Gastrocnemius medialis (tissue), 4 donors: ENCODE results near the gene ARIH1.
"Not testable (repeated sequence)": the region's sequence is repeated elsewhere in the genome, so short reads cannot be mapped to it uniquely, and the experiment has no call there.

ENCODE experiments used
- POLR2A ChIP-seq, 2 donors: fragments of 450-650 bp; IDR thresholded peaks; one replicate each; pipeline ENCODE4 v1.6.1; 2017; ENCODE audit warnings: antibody characterized with exemption in 2 of 2, mild to moderate bottlenecking in 2 of 2, moderate library complexity in 2 of 2
- TF ChIP-seq, protein P1 (sequence below), 5 experiments: fragments of 450-650 bp in 3 of 5; fragments of 200-600 bp in 2 of 5; sonication (generic) in 2 of 5; IDR thresholded peaks in 4 of 5; conservative IDR thresholded peaks in 1 of 5; 1 replicate in 4 of 5; 2 replicates in 1 of 5; pipeline ENCODE4 v1.5.1; 2016 to 2019; ENCODE audit warnings: antibody characterized with exemption in 5 of 5, mild to moderate bottlenecking in 3 of 5, moderate library complexity in 3 of 5

DNA sequence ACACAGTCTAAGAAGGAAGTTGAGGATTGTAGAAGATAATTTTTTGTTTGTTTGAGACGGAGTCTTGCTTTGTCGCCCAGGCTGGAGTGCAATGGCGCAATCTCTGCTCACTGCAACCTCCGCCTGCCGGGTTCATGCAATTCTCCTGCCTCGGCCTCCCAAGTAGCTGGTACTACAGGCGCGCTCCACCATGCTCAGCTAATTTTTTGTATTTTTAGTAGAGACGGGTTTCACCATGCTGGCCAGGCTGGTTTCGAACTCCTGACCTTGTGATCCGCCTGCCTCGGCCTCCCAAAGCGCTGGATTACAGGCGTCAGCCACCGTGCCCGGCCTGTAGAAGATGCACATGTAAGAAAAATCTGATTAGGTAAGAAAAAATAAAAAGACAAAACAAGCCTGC, 2.2 kb downstream of the ARIH1 start:
- TF ChIP-seq, protein P1, sequence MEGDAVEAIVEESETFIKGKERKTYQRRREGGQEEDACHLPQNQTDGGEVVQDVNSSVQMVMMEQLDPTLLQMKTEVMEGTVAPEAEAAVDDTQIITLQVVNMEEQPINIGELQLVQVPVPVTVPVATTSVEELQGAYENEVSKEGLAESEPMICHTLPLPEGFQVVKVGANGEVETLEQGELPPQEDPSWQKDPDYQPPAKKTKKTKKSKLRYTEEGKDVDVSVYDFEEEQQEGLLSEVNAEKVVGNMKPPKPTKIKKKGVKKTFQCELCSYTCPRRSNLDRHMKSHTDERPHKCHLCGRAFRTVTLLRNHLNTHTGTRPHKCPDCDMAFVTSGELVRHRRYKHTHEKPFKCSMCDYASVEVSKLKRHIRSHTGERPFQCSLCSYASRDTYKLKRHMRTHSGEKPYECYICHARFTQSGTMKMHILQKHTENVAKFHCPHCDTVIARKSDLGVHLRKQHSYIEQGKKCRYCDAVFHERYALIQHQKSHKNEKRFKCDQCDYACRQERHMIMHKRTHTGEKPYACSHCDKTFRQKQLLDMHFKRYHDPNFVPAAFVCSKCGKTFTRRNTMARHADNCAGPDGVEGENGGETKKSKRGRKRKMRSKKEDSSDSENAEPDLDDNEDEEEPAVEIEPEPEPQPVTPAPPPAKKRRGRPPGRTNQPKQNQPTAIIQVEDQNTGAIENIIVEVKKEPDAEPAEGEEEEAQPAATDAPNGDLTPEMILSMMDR (IDR thresholded peaks at IDR 0.05 in 4 of 5, conservative IDR thresholded peaks at IDR 0.05 in 1 of 5) = not testable (repeated sequence)
- TF ChIP-seq POLR2A (IDR thresholded peaks at IDR 0.05) = not testable (repeated sequence)
